Kidney tubule cell (primary cell): ENCODE data around the gene ISG15.
"Not testable (repeated sequence)": the region's sequence is repeated elsewhere in the genome, so short reads cannot be mapped to it uniquely, and the experiment has no call there.

Source experiments
- DNase-seq: peaks from one replicate; pipeline ENCODE4 v3.0.0-alpha.2; 2018; ENCODE audit warnings: low spot score

The ISG15 gene

DNA sequence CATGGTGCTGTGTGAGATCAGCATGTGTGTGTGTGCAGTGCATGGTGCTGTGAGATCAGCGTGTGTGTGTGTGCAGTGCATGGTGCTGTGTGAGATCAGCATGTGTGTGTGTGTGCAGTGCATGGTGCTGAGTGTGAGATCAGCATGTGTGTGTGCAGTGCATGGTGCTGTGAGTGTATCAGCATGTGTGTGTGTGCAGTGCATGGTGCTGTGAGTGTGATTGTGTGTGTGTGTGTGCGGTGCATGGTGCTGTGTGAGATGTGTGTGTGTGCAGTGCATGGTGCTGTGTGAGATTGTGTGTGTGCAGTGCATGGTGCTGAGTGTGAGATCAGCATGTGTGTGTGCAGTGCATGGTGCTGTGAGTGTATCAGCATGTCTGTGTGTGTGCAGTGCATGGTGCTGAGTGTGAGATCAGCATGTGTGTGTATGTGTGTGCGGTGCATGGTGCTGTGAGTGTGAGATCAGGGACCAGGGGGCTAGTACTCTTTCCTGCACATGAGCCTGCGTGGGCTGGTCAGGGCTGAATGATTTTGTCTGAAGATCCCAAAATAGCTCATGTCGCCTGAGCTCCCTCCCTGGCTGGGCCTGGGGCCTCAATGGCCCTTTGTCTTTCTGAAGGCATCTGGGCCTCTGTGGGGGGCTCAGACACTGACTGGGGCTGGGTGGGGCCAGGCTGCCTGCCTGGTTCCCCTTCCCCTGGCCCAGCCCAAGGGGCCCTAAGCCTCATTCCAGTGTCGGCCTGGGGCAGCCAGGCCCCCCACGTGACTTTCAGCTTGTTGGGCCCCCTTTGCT is 17.8 kb downstream of the ISG15 start:
- DNase-seq: not testable (repeated sequence)

DNA sequence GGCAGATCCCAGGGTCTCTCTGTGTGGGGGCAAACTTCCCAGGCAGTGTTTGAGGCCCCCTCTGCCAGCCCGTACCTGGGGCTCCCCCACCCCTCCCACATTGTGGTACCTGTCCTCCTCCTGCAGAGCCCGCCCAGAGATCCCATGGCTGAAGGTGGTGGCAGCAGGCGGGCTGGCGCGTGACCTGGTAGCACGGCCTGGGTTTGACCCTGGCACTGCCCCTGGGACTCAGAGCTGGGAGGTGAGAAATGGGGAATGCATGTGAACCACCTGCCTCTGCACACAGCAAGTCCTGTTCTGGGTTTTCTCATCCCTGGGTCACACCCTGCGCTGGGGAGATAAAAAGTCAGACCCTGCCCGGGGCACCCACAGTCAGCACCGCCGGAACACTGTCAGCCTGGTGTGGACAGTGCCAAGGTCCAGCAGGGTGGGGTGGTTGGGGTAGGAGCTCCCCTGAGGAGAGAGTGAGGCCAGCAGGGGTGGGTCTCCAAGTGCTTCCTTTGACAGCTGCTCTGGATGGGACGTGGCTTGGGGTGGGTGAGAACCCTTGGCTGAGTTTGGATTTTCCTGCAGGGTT is 18.4 kb downstream of the ISG15 start:
- DNase-seq: no peak

DNA sequence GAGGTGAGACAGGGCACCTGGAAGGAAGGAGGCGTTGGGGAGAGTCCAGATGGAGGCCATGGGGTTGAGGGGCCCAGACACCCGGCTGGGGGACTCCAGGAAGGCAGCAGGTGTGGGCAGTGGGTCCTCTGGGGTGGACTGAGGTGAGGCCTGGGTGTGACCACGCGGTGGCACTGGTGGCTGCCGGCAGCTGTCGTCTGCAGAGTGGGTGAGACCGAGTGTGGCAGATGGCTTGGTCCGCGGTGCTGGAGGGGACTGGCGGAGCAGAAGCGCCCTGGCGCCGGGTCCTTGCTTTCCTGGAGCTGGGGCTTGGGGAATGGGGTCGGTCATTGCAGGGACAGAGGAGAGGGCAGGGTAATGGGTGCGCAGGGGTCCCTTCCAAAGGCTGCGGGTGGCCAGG is 19.1 kb downstream of the ISG15 start:
- peak; percentile 26 for DNase-seq

DNA sequence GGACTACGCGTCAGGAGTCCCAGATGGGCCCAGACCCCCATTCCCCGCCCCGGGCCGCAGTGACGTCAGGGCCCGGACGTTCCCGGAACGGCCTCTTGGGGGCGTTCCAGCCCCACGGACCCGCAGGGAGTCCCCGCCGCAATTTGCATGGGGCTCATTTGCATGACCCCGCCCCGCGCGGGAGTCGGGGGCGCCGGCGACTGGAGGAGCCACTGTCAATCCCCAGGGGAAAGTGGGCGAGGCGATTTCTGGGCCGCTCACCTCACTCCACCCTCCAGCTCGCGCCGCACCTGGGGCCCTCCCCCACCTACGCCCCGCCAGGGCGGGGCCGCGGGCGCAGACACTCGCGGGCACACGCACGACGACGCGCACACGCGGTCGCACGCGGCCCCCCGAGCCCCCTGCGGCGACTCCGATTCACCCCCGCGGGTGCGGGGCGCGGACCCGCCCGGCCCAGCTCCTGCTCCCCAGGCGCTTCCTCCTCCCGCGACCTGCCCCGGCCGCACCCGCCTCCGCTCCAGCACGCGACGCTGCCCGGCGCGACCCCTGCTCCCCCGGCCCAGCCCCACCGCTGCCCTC is 19.8 kb downstream of the ISG15 start:
- DNase-seq: peak; percentile 85

GRCh38 chr1:1033731-1034438 is 20.6 kb downstream of the ISG15 start:
- DNase-seq: no peak

GRCh38 chr1:1034439-1034781 is 21.1 kb downstream of the ISG15 start:
- no peak for DNase-seq

DNA sequence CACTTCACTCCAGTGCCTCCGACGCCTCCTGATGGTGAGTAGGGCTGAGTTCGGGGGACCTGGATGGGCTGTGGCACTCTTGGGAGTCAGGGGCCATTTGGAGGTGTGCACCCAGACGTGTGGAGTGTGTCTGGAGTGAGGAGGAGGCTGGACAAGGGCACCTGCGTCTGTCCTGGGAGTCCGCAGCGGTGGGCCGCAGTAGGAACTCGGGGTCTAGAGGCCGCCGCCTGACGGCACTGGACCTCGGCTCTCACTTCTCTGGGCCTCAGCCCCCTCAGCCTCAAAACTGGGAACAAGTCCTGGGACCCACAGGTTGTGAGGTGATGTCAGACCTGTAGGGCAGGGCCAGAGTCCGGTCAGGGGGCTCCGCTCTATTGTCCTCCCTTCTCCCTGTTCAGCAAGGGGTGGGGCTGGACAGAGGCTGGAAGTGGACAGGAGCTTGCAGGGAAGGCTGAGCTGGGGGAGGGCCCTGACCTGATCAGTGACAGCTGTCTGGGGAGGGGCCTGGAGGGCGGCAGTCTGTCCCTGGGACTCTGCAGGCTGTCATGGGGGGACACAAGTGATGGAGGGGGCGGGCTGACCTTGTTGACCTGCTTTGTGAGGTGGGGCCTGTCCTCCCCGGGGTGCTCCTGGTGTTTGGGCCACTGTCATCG is 22.1 kb downstream of the ISG15 start:
- no peak for DNase-seq

DNA sequence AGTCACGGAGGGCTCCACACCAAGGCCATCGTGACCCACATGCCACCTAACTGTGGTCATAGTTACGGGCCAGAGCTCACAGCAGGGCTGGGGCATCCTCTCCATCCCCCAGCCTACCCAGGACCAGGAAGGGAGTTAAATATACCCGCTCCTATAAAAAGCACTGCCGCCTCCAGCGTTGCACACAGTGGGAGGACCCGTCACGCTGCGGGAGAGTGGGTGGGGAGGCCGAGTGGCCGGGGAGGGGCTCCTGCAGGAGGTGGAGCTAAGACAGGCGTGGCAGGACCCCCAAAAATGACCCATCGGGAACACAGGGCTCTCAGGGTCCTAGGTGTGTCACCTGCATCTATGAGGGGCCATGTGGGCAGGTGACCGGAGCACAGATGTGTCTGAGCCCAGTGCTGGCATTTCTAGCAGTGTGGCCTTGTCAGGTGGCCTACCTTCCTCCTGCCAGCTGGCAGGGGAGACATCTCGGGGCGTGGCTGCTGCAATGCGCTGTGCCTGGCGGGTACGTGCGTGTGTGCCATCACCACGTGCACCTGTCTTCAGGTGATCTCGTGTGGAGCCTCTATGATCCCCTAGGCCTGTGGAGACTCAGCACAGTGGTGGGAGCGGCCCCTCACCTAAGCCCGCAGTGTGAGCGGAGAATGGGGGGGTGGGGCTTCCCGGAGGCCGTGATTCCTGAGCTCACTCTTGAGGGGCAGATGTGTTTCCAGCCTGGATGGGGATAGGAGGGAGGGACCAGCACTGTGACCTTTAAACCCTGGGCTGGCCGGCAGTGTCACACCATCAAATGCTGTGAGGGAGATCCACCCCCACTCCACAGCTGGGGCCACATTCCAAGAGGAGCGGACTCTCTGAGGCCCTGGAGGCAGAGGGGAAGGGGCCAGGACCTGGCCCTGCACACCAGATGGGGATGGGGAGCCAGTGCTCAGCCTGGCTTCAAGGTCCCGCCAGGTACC is 24.4 kb downstream of the ISG15 start:
- DNase-seq: no peak

GRCh38 chr1:1038694-1039093 is 25.4 kb downstream of the ISG15 start:
- no peak for DNase-seq

- no peak for DNase-seq
Measured at GRCh38 chr1:1039145-1039910, 26.0 kb downstream of the ISG15 start.

GRCh38 chr1:1040004-1040991 is 27.0 kb downstream of the ISG15 start:
- DNase-seq: peak; percentile 92

DNA sequence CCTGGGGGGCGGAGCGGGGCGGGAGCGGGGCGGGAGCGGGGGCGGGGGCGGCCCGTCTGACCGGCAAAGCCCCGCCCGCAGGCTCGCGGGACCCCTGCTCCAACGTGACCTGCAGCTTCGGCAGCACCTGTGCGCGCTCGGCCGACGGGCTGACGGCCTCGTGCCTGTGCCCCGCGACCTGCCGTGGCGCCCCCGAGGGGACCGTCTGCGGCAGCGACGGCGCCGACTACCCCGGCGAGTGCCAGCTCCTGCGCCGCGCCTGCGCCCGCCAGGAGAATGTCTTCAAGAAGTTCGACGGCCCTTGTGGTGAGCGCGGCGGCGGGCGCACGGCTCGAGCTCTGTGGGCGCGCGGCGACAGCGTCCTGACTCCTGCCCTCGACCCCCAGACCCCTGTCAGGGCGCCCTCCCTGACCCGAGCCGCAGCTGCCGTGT is 27.8 kb downstream of the ISG15 start:
- DNase-seq: no peak

- DNase-seq: no peak
Measured at GRCh38 chr1:1041873-1042272, 28.6 kb downstream of the ISG15 start.

GRCh38 chr1:1042835-1043234 is 29.5 kb downstream of the ISG15 start:
- DNase-seq: no peak

- DNase-seq: no peak
Measured at GRCh38 chr1:1043411-1043810, 30.1 kb downstream of the ISG15 start.

DNA sequence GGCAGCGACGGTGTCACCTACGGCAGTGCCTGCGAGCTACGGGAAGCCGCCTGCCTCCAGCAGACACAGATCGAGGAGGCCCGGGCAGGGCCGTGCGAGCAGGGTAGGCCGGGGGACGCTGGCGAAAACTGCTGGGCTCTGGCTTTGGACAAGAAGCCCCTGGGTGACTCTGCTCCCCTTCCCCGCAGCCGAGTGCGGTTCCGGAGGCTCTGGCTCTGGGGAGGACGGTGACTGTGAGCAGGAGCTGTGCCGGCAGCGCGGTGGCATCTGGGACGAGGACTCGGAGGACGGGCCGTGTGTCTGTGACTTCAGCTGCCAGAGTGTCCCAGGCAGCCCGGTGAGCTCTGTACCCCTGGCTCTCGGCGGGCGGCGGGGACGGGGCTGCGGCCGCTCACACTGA is 30.6 kb downstream of the ISG15 start:
- DNase-seq: no peak

GRCh38 chr1:1044455-1045078 is 31.3 kb downstream of the ISG15 start:
- DNase-seq: no peak

GRCh38 chr1:1045129-1045528 is 31.8 kb downstream of the ISG15 start:
- no peak for DNase-seq

- no peak for DNase-seq
Measured at GRCh38 chr1:1046243-1046642, 32.9 kb downstream of the ISG15 start.
